Measurements from ENCODE around the gene CLEC2A.

The CLEC2A gene

DNA sequence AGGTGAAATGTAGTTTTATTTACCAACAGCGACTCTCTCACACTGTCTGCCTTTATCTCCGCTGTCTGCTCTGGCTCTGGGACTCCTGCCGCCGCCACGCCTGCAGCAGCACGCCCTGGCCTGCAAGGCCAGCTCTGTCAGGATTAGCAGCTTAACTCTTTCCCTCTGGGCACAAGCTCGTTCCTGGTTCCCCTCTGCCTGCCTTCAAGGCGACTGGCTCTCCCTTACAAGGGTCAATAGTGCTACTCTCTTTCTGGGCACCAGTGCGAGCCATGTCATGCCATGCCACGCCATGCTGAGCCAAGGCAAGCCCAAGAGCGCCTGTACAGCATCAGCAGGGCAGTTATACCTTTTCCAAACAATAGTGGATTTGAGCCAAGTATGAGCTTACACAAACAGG lies 59.4 kb downstream of the CLEC2A start:
- Histone ChIP-seq H3K36me3 (ENCODE audit: control insufficient read depth, insufficient read depth, low read length) (no peaks in the 10 kb centered on the region), H3K27me3 (replicated peaks; ENCODE audit: control insufficient read depth, insufficient read depth, low read length) (no peaks in the 10 kb centered on the region), H3K4me3 (replicated peaks; ENCODE audit: low read depth, low read length) (no peak overlapping the region)
- TF ChIP-seq, protein P1, sequence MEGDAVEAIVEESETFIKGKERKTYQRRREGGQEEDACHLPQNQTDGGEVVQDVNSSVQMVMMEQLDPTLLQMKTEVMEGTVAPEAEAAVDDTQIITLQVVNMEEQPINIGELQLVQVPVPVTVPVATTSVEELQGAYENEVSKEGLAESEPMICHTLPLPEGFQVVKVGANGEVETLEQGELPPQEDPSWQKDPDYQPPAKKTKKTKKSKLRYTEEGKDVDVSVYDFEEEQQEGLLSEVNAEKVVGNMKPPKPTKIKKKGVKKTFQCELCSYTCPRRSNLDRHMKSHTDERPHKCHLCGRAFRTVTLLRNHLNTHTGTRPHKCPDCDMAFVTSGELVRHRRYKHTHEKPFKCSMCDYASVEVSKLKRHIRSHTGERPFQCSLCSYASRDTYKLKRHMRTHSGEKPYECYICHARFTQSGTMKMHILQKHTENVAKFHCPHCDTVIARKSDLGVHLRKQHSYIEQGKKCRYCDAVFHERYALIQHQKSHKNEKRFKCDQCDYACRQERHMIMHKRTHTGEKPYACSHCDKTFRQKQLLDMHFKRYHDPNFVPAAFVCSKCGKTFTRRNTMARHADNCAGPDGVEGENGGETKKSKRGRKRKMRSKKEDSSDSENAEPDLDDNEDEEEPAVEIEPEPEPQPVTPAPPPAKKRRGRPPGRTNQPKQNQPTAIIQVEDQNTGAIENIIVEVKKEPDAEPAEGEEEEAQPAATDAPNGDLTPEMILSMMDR (IDR thresholded peaks at IDR 0.05; ENCODE audit: insufficient read depth, low read length, poor library complexity, severe bottlenecking) = no peak
- DNase-seq (ENCODE audit: extremely low read depth, insufficient read length) = no peak

GRCh38 chr12:9872162-9872561 lies 60.0 kb downstream of the CLEC2A start:
- H3K36me3 ChIP-seq (ENCODE audit: control insufficient read depth, insufficient read depth, low read length) = no peaks in the 10 kb centered on the region
- TF ChIP-seq, protein P1 (IDR thresholded peaks at IDR 0.05; ENCODE audit: insufficient read depth, low read length, poor library complexity, severe bottlenecking) = no peak
- no peaks in the 10 kb centered on the region for H3K27me3 ChIP-seq (replicated peaks; ENCODE audit: control insufficient read depth, insufficient read depth, low read length)
- H3K4me3 ChIP-seq (replicated peaks; ENCODE audit: low read depth, low read length) = no peak overlapping the region
- no peak for DNase-seq (ENCODE audit: extremely low read depth, insufficient read length)

GRCh38 chr12:9870286-9870866 lies 61.8 kb downstream of the CLEC2A start:
- no peak for DNase-seq (ENCODE audit: extremely low read depth, insufficient read length)
- Histone ChIP-seq H3K4me3 (replicated peaks; ENCODE audit: low read depth, low read length) (no peak overlapping the region), H3K36me3 (ENCODE audit: control insufficient read depth, insufficient read depth, low read length) (no peaks in the 10 kb centered on the region), H3K27me3 (replicated peaks; ENCODE audit: control insufficient read depth, insufficient read depth, low read length) (no peaks in the 10 kb centered on the region)
- TF ChIP-seq, protein P1 (IDR thresholded peaks at IDR 0.05; ENCODE audit: insufficient read depth, low read length, poor library complexity, severe bottlenecking) = no peak

DNA sequence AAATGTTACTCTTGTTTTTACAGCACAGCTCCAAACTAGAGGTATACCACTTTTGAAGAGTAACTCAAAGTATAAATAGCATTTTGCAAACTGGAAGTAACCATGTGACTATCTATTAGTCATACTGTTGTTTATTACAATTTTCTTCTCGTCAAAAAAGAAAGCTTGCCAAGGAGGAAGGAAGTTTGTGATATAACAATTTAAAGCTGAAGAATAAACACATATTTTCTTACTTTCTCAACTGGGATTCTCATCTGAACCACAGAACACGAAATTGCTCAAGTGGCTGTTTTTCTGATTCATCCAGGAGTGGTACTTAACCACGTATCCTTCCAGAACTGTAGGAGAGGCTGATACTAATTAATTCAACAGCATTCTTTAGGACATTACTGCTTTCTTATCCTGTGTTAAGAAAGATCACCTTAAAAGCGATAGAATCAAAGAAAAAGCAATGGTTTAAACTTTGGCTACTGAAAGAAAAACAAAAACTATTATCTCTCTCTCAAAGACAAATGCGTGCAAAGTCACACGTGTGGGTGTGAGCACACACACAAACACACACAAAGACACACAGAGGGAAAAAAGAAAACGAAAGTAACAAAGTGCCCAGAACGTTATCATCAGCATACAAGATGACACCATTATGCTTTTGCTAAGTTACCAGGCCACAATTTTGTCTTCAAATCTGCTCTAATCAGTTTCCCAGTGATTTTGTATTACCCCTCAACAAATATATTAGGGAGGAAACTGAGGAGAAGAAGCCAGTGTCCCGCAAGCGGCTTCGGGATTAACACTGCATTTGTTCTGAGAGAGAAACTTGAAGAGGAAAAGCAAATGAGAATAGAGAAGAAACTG lies 62.6 kb downstream of the CLEC2A start, which contains the start of gene CLEC2B:
Gene CLEC2B, minus strand, starts transcription at position 48 of the 855 bp plus-strand sequence.
- H3K36me3 ChIP-seq (ENCODE audit: control insufficient read depth, insufficient read depth, low read length) = no peaks in the 10 kb centered on the region
- no peak for DNase-seq (ENCODE audit: extremely low read depth, insufficient read length)
- no peaks in the 10 kb centered on the region for H3K27me3 ChIP-seq (replicated peaks; ENCODE audit: control insufficient read depth, insufficient read depth, low read length)
- TF ChIP-seq, protein P1 (IDR thresholded peaks at IDR 0.05; ENCODE audit: insufficient read depth, low read length, poor library complexity, severe bottlenecking) = no peak
- H3K4me3 ChIP-seq (replicated peaks; ENCODE audit: low read depth, low read length) = peak within 1 kb of the TSS; percentile 53

DNA sequence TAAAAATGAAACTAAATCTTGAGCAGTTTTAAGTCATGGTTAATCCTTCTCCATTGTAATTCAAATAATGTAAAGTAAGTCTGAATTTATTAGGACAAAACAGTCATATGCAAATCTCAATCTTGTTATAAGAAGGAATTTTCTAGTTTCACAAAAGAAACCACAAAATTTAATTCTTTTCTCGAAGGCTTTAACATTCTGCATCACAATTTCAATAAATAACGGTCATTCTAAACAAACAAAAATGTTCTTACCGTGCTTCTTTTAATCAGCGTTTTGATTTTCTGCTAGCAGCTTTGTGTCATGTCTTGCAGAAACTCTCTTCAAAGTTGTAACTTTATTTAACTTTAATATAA lies 63.2 kb downstream of the CLEC2A start:
- TF ChIP-seq, protein P1 (IDR thresholded peaks at IDR 0.05; ENCODE audit: insufficient read depth, low read length, poor library complexity, severe bottlenecking) = no peak
- Histone ChIP-seq H3K4me3 (replicated peaks; ENCODE audit: low read depth, low read length) (peak overlapping the region; percentile 53), H3K27me3 (replicated peaks; ENCODE audit: control insufficient read depth, insufficient read depth, low read length) (no peaks in the 10 kb centered on the region), H3K36me3 (ENCODE audit: control insufficient read depth, insufficient read depth, low read length) (no peaks in the 10 kb centered on the region)
- no peak for DNase-seq (ENCODE audit: extremely low read depth, insufficient read length)
